HG03442 (cell line): ENCODE data around the gene TMEM178A.

Source experiments
- ATAC-seq: cut with Tn5 transposase; IDR thresholded peaks from one replicate; pipeline ENCODE4 v1.9.1; 2021; ENCODE audit warnings: mild to moderate bottlenecking, moderate library complexity; ENCODE audit not compliant: unreplicated experiment

The TMEM178A gene

DNA sequence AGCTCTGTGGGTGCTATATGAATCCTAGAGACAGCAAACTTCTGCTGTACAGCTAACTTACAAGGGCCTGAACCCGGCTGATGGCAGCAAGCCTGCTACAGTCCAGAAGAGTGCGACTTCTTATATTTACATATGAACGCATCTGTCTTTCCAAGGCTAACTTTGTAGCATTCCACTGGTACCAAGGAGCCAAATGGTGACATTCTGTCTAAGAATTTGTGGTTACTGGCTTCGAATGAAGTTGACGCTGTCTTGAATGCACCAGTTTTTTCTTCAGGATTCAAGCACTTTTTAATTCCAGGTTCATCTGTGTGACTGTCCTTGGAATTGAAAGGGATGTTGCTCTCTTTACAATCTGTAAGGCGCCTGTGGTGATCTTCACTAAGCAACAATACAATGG is 70.9 kb downstream of the TMEM178A start:
- no peak for ATAC-seq

DNA sequence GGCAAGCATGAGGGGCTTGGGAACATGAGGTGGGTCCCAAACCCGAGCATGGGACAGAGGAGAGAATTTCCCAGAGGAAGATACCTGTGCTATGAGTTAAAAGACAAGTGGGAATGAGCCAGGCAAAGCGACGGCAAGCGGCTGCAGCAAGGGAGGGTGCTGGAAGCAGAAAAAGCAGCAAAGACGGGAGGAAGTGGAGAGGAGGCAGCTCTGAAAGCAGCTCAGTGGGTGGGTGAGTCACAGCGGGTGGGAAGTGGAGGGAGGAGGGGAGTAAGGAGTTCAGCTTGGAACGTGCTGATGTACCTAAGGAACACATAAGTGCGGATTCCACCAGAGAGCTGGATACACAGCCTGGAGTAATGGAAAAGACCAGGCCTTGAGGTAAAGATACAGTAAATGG is 71.9 kb downstream of the TMEM178A start:
- no peak for ATAC-seq

DNA sequence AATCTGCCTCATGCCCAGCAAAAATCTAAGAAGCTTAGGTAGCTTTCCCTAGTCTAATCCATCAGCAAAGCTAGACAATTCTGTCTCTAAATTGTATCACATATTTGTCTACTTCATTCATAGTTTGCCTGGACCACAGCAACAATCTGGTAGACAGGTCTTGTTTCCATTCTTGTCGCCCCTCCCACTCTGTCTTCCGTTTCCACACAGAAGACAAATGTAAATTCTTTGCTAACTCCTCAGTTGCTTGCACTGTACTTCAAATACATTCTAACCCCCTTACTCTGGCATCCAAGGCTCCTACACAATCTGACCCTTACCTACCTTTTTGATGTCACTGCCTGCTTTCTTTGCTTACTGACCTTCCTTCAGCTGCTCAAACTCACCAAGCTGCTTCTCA is 73.2 kb downstream of the TMEM178A start:
- ATAC-seq = no peak

DNA sequence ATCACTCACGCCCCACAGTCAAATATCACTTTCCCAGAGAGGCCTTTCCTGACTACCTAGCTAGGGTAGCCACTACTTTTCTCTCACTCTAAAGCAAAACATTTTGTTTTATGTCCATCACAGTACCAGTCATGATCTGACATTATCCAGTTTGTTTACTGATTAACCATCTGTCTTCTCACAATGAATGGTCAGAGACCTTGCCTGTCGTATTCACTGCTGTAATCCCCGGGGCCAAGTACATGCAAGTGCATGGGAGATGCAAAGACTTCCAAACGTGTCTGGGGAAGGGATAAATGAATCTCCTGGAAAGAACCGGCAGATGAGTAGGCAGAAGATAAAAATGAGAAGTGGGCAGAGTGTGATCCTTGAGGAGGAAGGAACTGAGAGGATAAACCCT is 73.7 kb downstream of the TMEM178A start:
- no peak for ATAC-seq

DNA sequence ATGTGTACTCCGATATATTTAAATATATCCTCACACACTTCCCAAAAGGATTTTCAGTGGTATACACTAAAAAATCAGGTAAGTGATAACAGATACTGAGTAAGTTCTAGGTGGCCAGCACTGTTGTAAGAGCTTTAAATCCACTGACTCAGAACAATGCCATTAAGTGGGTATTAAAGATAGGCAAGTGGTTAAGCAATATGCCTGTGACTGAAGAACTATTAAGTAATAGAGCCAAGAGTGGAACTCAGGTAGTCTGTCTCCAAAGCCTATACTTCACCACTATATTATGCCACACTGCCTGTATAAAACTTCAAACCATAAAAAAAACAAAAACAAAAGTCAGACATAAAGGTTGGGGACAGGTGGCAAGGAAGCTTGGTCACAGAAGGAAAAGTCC is 76.2 kb downstream of the TMEM178A start:
- no peak for ATAC-seq

DNA sequence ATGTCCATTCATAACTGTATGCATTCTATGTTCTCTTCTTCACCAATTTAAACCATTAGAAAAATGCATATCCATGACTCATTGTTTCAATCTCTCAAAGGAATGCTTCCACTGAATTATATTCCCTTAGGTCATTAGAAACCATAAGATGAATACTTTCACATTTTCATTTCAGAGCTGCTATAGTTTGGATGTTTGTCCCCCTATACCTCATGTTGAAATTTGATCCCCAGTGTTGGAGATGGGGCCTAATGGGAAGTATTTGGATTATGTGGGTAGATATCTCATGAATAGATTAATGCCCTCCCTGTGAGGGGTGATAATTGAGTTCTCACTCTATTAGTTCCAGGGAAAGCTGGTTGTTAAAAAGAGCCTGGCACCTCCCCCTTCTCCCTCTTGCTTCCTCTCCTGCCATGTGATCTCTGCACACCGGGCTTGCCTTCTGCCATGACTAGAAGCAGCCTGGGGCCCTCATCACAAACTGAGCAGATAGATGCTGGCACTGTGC is 77.6 kb downstream of the TMEM178A start:
- no peak for ATAC-seq

DNA sequence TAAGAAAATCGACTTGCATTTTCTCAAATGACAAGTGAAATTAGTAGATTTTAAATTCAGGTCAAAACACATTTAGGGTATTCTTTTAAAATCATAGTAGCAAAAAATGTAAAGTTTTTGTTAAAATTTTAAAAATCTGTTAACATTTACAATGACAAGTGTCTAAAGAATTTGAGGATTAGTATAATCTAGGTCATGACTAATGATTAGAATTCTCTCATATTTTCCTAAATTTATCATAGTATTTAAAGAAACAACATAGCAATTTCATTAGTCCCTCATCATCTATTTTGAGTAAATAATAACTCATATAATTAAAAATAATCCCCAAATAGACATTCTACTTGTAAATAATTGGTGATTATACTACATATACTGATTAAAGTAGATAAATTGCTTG is 89.7 kb downstream of the TMEM178A start:
- ATAC-seq = no peak

DNA sequence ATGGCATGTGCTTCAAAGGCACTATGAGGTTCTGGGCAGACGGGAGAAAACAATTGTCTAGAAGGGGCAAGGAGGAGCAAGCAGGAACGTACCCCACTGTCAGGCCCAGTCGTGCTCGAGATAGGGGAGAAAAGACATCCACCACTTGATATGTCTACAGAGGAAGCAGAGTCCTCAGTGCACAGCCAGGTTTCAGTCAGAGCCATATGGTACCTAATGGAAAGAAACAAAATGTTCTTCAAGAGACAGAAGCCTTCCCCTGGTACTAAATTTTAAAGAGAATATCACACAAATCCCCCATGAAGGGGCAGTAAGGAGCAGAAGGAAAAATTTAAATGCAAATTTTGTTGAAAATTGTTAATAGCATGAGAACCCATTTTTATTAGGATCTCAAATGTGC is 91.4 kb downstream of the TMEM178A start:
- ATAC-seq = no peak

DNA sequence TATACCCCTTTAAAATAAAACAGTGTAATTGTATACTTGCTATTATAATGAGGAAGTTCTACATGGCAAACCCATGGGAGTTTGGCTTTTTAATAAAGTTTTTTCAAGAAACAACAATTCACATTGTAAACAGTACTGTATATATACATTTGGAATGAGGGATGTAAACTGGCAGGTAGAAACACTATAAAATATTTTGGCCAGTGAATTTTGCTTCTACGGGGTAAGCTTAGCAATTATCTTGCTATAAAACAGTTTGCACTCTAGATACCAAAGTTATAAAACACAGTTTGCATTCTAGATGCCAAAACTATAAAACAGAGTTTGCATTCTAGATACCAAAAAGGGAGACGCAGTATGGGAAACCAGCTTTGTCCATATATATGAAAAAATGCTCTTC is 96.7 kb downstream of the TMEM178A start:
- no peak for ATAC-seq
